HK-2 (cell line): ENCODE data around the gene FKBP1B.
"Not testable (repeated sequence)": the region's sequence is repeated elsewhere in the genome, so short reads cannot be mapped to it uniquely, and the experiment has no call there.

Source experiments
- DNase-seq: peaks from one replicate; pipeline ENCODE4 v3.0.0-alpha.2; 2018; ENCODE audit not compliant: unreplicated experiment

Gene FKBP1B

DNA sequence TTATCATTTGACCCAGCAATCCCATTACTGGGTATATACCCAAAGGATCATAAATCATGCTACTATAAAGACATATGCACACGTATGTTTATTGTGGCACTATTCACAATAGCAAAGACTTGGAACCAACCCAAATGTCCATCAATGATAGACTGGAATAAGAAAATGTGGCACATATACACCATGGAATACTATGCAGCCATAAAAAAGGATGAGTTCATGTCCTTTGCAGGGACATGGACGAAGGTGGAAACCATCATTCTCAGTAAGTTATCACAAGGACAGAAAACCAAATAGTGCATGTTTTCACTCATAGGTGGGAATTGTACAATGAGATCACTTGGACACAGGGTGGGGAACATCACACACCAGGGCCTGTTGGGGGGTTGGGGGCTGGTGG lies 51.2 kb downstream of the FKBP1B start:
- DNase-seq: not testable (repeated sequence)

- no peak for DNase-seq
Observed at GRCh38 chr2:24101992-24102391, 52.5 kb downstream of the FKBP1B start.

DNA sequence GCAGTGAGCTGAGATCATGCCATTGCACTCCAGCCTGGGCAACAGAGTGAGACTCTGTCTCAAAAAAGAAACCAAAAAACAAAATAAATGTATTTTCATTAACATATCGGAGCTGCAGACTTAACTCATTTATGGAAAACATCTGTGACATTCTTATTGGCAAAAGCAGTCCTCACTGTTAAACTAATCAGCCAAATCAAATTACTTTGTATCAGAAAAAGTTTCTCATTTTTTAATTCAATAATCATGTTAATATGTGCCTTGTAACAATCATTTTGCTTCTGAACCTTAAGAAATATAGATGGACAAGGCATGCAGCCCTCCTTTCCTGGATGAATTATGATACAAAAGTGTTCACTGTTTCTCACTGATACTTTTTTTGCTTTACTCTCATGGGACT lies 53.1 kb downstream of the FKBP1B start:
- DNase-seq: no peak

GRCh38 chr2:24104110-24104650 lies 54.6 kb downstream of the FKBP1B start:
- no peak for DNase-seq

DNA sequence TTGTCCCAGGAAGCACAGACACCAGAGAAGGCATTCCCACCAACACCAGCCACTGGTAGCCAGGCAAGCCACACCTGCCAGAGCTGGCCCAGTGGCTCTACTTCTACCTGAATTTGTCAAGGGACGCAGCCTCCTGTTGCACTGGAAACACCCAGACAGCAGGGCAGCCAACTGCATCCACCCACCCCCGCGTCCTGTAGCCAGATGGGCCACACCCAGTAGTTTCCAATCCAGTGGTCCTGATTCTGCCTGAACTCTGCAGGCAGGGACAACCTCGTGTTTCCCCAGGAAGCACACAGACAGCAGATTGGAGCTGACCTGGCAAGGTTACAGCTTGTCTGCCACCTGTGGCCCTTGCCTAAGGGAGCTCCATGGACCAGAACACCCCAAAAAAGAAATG lies 55.4 kb downstream of the FKBP1B start:
- DNase-seq: no peak

GRCh38 chr2:24105816-24106215 lies 56.3 kb downstream of the FKBP1B start:
- DNase-seq: no peak

DNA sequence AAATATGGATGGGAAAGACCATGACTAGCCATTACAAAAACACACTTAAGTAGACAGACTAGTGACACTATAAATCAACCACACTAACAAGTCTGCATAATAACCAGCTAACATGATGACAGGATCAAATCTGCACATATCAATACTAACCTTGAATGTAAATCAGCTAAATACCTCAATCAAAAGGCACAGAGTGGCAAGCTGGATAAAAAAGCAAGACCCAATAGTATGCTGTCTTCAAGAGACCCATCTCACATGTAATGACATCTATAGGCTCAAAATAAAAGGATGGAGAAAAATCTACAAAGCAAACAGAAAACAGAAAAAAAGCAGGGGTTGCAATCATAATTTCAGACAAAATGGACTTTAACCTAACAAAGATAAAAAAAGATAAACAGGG lies 57.2 kb downstream of the FKBP1B start:
- no peak for DNase-seq

- no peak for DNase-seq
Observed at GRCh38 chr2:24107336-24107735, 57.8 kb downstream of the FKBP1B start.

GRCh38 chr2:24109431-24109830 lies 59.9 kb downstream of the FKBP1B start:
- not testable (repeated sequence) for DNase-seq

GRCh38 chr2:24110660-24111303 lies 61.2 kb downstream of the FKBP1B start:
- DNase-seq: no peak

GRCh38 chr2:24111407-24111901 lies 61.9 kb downstream of the FKBP1B start:
- no peak for DNase-seq
